GM12878 (cell line): ENCODE results near the gene IRF1. TPM values are rescaled to one million over a fixed set of nuclear protein-coding genes. Genes with fewer than 3 reads are reported as not detected.
A peak's percentile ranks its signal among the peaks of the same experiment; 100 is the strongest.

Experiments used
- BACH1 ChIP-seq: fragments of 450-650 bp; IDR thresholded peaks from 2 replicates; pipeline ENCODE4 v1.6.1; 2017; ENCODE audit warnings: mild to moderate bottlenecking, borderline replicate concordance
- BCL3 ChIP-seq: IDR thresholded peaks from 2 replicates; pipeline ENCODE4 v1.6.1; 2011; ENCODE audit warnings: borderline replicate concordance, low read depth, mild to moderate bottlenecking, moderate library complexity, low read length; ENCODE audit not compliant: insufficient read depth, poor library complexity, severe bottlenecking
- BHLHE40 ChIP-seq, 2 experiments: fragments of 450-650 bp in 1 of 2; IDR thresholded peaks; 2 replicates each; pipeline ENCODE4 v1.6.1; 2011 to 2017; ENCODE audit warnings: low read depth in 2 of 2, borderline replicate concordance in 1 of 2, improper control_type of control experiment in 1 of 2, low read length in 1 of 2, mild to moderate bottlenecking in 1 of 2
- CEBPZ ChIP-seq: fragments of 150-350 bp; IDR thresholded peaks from 2 replicates; pipeline ENCODE4 v1.6.1; 2016; ENCODE audit warnings: low read depth, low read length
- DPF2 ChIP-seq: fragments of 450-650 bp; IDR thresholded peaks from 2 replicates; pipeline ENCODE4 v1.6.1; 2017; ENCODE audit warnings: mild to moderate bottlenecking
- E2F8 ChIP-seq: fragments of 450-650 bp; IDR thresholded peaks from 2 replicates; pipeline ENCODE4 v1.6.1; 2018; ENCODE audit warnings: mild to moderate bottlenecking, low read depth, moderate library complexity; ENCODE audit not compliant: partially characterized antibody
- HDGF ChIP-seq: fragments of 450-650 bp; IDR thresholded peaks from 2 replicates; pipeline ENCODE4 v1.6.1; 2016; ENCODE audit warnings: antibody characterized with exemption
- LARP7 ChIP-seq: fragments of 450-650 bp; IDR thresholded peaks from 2 replicates; pipeline ENCODE4 v1.6.1; 2017; ENCODE audit warnings: mild to moderate bottlenecking
- NFYB ChIP-seq: IDR thresholded peaks from 2 replicates; pipeline ENCODE4 v1.6.1; 2011; ENCODE audit warnings: low read depth, mild to moderate bottlenecking, low read length, improper control_type of control experiment, moderate library complexity; ENCODE audit not compliant: insufficient read depth
- NR2C1 ChIP-seq: fragments of 450-650 bp; IDR thresholded peaks from 2 replicates; pipeline ENCODE4 v1.6.1; 2017; ENCODE audit warnings: antibody characterized with exemption, mild to moderate bottlenecking, moderate library complexity
- NR2C2 ChIP-seq: IDR thresholded peaks from 2 replicates; pipeline ENCODE4 v1.6.1; 2011; ENCODE audit warnings: borderline replicate concordance, low read depth; ENCODE audit not compliant: control insufficient read depth, insufficient read length
- SREBF2 ChIP-seq: IDR thresholded peaks from 2 replicates; pipeline ENCODE4 v1.6.1; 2012; ENCODE audit warnings: mild to moderate bottlenecking, low read length
- STAT3 ChIP-seq: IDR thresholded peaks from 2 replicates; pipeline ENCODE4 v1.6.1; 2011; ENCODE audit warnings: low read depth, low read length, improper control_type of control experiment
- USF2 ChIP-seq: IDR thresholded peaks from 2 replicates; pipeline ENCODE4 v1.6.1; 2011; ENCODE audit warnings: low read depth, low read length, improper control_type of control experiment, borderline replicate concordance
- ZBTB11 ChIP-seq: fragments of 450-650 bp; formaldehyde crosslinking; IDR thresholded peaks from 2 replicates; pipeline ENCODE4 v1.5.0; 2022; ENCODE audit warnings: mild to moderate bottlenecking, missing genetic modification characterization
- polyA plus RNA-seq, 11 experiments: library from polyadenylated mRNA; depleted of rRNA in 4 of 11; unstranded in 6 of 11; stranded (reverse) in 5 of 11; fragments of >200 nt; fragmentation: Nextera tagmentation in 4 of 11; fragmentation: Illumina TruSeq in 1 of 11; extraction: Ambion mirVana in 4 of 11; extraction: Trizol in 1 of 11; gene quantifications; 1 replicate in 1 of 11; 2 replicates in 10 of 11; pipeline versions ENCODE4 v1.2.1 to v1.2.3, GENCODE V29; 2011 to 2016; ENCODE audit warnings: inconsistent platforms in 2 of 11, missing spikeins in 2 of 11, low read depth in 1 of 11
- total RNA-seq, 4 experiments: library from RNA; depleted of rRNA in 3 of 4; stranded (reverse); fragments of >200 nt in 3 of 4; fragmentation: Illumina TruSeq in 1 of 4; extraction: Trizol in 1 of 4; gene quantifications; 2 replicates each; pipeline versions ENCODE4 v1.2.1 to v1.2.3, GENCODE V29; 2013 to 2021

The IRF1 gene
- total and polyA plus RNA-seq, 10 of the 15 experiments (the other 5 are each of a cell fraction or from before 2014, with no cell fraction given) = 6.9 to 68.0 (median 49.6) TPM

- TF ChIP-seq ZBTB11 (no peak), LARP7 (no peak), BHLHE40 (IDR thresholded peaks at IDR 0.05; ENCODE audit: borderline replicate concordance in 1 of 2, low read depth in 2 of 2, low read length in 1 of 2) (peak in 1 of 2 experiments; percentile 43; a peak in 1 of 4 replicates), HDGF (0 out of 2 replicates have a peak, but pooled peaks have one; percentile 79), USF2 (no peak), DPF2 (peak; percentile 79), BCL3 (no peak), BACH1 (0 out of 2 replicates have a peak, but pooled peaks have one; percentile 50), NFYB (no peak), SREBF2 (no peak), NR2C2 (no peak), STAT3 (no peak), NR2C1 (no peak), CEBPZ (no peak), E2F8 (no peak)
Observed at GRCh38 chr5:132500931-132501628, 10.5 kb upstream of the IRF1 start (continued).
